Stomach smooth muscle (tissue), 2 donors: ENCODE results near the gene PRC1.
"Not testable (repeated sequence)": the region's sequence is repeated elsewhere in the genome, so short reads cannot be mapped to it uniquely, and the experiment has no call there.

Source experiments
- H3K27ac ChIP-seq: one replicate; pipeline ENCODE4 v1.7.0; 2013; ENCODE audit warnings: mild to moderate bottlenecking, low read length, inconsistent platforms
- H3K27me3 ChIP-seq, 2 donors: one replicate each; pipeline ENCODE4 v1.7.0; 2013; ENCODE audit warnings: low read length in 2 of 2; ENCODE audit not compliant: insufficient read depth in 2 of 2, control insufficient read depth in 1 of 2
- H3K36me3 ChIP-seq, 2 donors: one replicate each; pipeline ENCODE4 v1.7.0; 2013; ENCODE audit warnings: low read length in 2 of 2; ENCODE audit not compliant: control insufficient read depth in 2 of 2, insufficient read depth in 2 of 2
- H3K4me1 ChIP-seq: one replicate; pipeline ENCODE4 v1.7.0; 2013; ENCODE audit warnings: low read length; ENCODE audit not compliant: control insufficient read depth, insufficient read depth
- H3K4me3 ChIP-seq, 2 donors: one replicate each; pipeline ENCODE4 v1.7.0; 2013; ENCODE audit warnings: low read length in 2 of 2
- H3K9ac ChIP-seq, 2 donors: one replicate each; pipeline ENCODE4 v1.7.0; 2013; ENCODE audit warnings: low read length in 2 of 2, mild to moderate bottlenecking in 1 of 2
- H3K9me3 ChIP-seq, 2 donors: one replicate each; pipeline ENCODE4 v1.7.0; 2013; ENCODE audit warnings: low read length in 2 of 2; ENCODE audit not compliant: control insufficient read depth in 2 of 2
- donor health status: healthy.
- donor health status: Pancreatic carcinoma.

Gene PRC1

GRCh38 chr15:91022075-91022831, 27.9 kb upstream of the PRC1 start, which contains the start of gene VPS33B:
TSS of gene VPS33B (minus strand) at chr15:91022594. CDS start at chr15:91022249, 345 bp downstream.
- Histone ChIP-seq H3K36me3 (peaks cover 0 to 2% of the 10 kb centered on the region in 2 donors), H3K4me3 (peak within 1 kb of the TSS; percentile 94 to 98), H3K9ac (peak within 1 kb of the TSS; percentile 79 to 90), H3K9me3 (no peaks in the 10 kb centered on the region), H3K4me1 (peaks cover 12% of the 10 kb centered on the region), H3K27ac (peak within 1 kb of the TSS; percentile 37), H3K27me3 (no peaks in the 10 kb centered on the region)

GRCh38 chr15:91021516-91022074, 27.3 kb upstream of the PRC1 start:
- Histone ChIP-seq H3K27me3 (no peaks in the 10 kb centered on the region), H3K4me1 (peaks cover 12% of the 10 kb centered on the region), H3K27ac (no peak overlapping the region), H3K9ac (peak overlapping the region; percentile 79 to 90), H3K4me3 (peak overlapping the region; percentile 94 to 98), H3K36me3 (peaks cover 0 to 7% of the 10 kb centered on the region in 2 donors), H3K9me3 (no peaks in the 10 kb centered on the region)

- Histone ChIP-seq H3K27me3 (no peaks in the 10 kb centered on the region), H3K4me1 (peaks cover 12% of the 10 kb centered on the region), H3K9me3 (no peaks in the 10 kb centered on the region), H3K9ac (no peak overlapping the region), H3K27ac (no peak overlapping the region), H3K4me3 (no peak overlapping the region), H3K36me3 (peaks cover 5 to 18% of the 10 kb centered on the region in 2 donors)
Measured at GRCh38 chr15:91018158-91018557, 23.8 kb upstream of the PRC1 start.

- H3K9me3 ChIP-seq, result no peaks in the 10 kb centered on the region
- no peaks in the 10 kb centered on the region for H3K27me3 ChIP-seq
- H3K27ac ChIP-seq, result no peak overlapping the region
- H3K9ac ChIP-seq, result no peak overlapping the region
- H3K36me3 ChIP-seq, result peaks cover 9 to 22% of the 10 kb centered on the region in 2 donors
- H3K4me1 ChIP-seq, result peaks cover 12% of the 10 kb centered on the region
- no peak overlapping the region for H3K4me3 ChIP-seq
Measured at GRCh38 chr15:91017716-91018115, 23.4 kb upstream of the PRC1 start.

- H3K36me3 ChIP-seq, result peaks cover 23 to 39% of the 10 kb centered on the region in 2 donors
- not testable (repeated sequence) for H3K9me3 ChIP-seq, H3K9ac ChIP-seq, H3K4me1 ChIP-seq, H3K4me3 ChIP-seq, H3K27me3 ChIP-seq, H3K27ac ChIP-seq
Measured at GRCh38 chr15:91013701-91014100, 19.4 kb upstream of the PRC1 start.

GRCh38 chr15:91007266-91007665, 12.9 kb upstream of the PRC1 start:
- H3K36me3 ChIP-seq, result peaks cover 53 to 60% of the 10 kb centered on the region in 2 donors

GRCh38 chr15:91001209-91001608, 6.9 kb upstream of the PRC1 start:
- Histone ChIP-seq H3K27ac (no peak overlapping the region), H3K27me3 (no peaks in the 10 kb centered on the region), H3K4me3 (no peak overlapping the region), H3K9ac (no peak overlapping the region), H3K36me3 (peaks cover 40 to 54% of the 10 kb centered on the region in 2 donors), H3K9me3 (no peaks in the 10 kb centered on the region), H3K4me1 (no peaks in the 10 kb centered on the region)

More at GRCh38 chr15:91007266-91007665, 12.9 kb upstream of the PRC1 start:
- Histone ChIP-seq H3K4me3 (no peak overlapping the region), H3K27me3 (no peaks in the 10 kb centered on the region), H3K9me3 (no peaks in the 10 kb centered on the region), H3K27ac (no peak overlapping the region), H3K4me1 (no peaks in the 10 kb centered on the region), H3K9ac (no peak overlapping the region)

- H3K36me3 ChIP-seq, result peaks cover 25 to 36% of the 10 kb centered on the region in 2 donors
- H3K4me1 ChIP-seq, result peaks cover 4% of the 10 kb centered on the region
- no peaks in the 10 kb centered on the region for H3K9me3 ChIP-seq
Measured at GRCh38 chr15:90998737-90999136, 4.4 kb upstream of the PRC1 start.

GRCh38 chr15:90994059-90994416, 297 bp downstream of the PRC1 start:
- H3K4me1 ChIP-seq, result peaks cover 9% of the 10 kb centered on the region
- peak overlapping the region; percentile 88 to 91 for H3K4me3 ChIP-seq
- H3K27ac ChIP-seq, result peak overlapping the region; percentile 85
- H3K36me3 ChIP-seq, result peaks cover 6 to 7% of the 10 kb centered on the region in 2 donors
- H3K27me3 ChIP-seq, result no peaks in the 10 kb centered on the region
- H3K9ac ChIP-seq, result peak overlapping the region; percentile 82 to 86
- no peaks in the 10 kb centered on the region for H3K9me3 ChIP-seq

More at GRCh38 chr15:90998737-90999136, 4.4 kb upstream of the PRC1 start:
- Histone ChIP-seq H3K9ac (no peak overlapping the region), H3K27ac (no peak overlapping the region), H3K4me3 (no peak overlapping the region), H3K27me3 (no peaks in the 10 kb centered on the region)

- Histone ChIP-seq H3K9ac (no peak overlapping the region), H3K4me3 (no peak overlapping the region), H3K27me3 (no peaks in the 10 kb centered on the region), H3K36me3 (no peaks in the 10 kb centered on the region), H3K27ac (no peak overlapping the region), H3K4me1 (peaks cover 9% of the 10 kb centered on the region), H3K9me3 (no peaks in the 10 kb centered on the region)
Measured at GRCh38 chr15:90991587-90992285, 2.6 kb downstream of the PRC1 start.
